Activated effector memory CD4-positive, alpha-beta T cell treated with anti-CD3 and anti-CD28 coated beads, Interleukin-2, amount 50 U/mL, for 16 hours (primary cell): Measurements from ENCODE around the gene MRPL17.

ENCODE experiments used
- DNase-seq: peaks from one replicate; pipeline ENCODE4 v3.0.0-alpha.2; 2020

The MRPL17 gene

DNA sequence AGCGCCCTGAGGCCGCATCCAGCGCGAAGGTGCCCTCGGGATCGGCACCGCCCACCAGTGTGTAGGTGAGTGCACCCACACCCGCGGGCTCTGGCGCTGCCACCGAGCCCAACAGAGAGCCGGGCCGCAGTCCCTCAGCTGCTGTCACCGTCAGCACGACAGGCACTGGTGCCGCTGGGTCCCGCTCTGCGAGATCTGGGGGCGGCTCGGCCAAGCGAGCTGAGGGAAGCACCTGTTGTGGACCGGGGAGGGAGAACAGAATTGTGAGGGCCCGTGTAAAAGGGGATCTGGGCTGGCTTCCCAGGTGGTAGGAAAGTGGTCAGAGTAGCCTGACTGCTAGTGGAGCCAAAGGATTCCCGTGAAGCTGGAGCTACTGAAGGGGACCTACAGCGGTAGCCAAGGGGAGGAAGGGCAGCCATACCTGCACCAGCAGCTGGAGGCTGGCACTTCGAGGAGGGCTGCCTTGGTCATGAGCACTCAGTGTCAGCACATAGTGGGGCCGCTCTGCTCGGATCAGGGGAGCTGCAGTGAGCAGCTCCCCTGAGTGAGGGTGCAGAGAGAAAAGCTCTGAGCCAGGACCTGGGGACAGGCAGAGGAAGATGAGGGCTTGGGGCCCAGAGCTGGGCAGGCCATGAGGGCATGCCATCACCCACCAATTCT, 52.4 kb downstream of the MRPL17 start:
- peak; percentile 45 for DNase-seq
